Endothelial cell of umbilical vein (primary cell): ENCODE results near the gene ZSCAN25. TPM values are rescaled to one million over a fixed set of nuclear protein-coding genes. Genes with fewer than 3 reads are reported as not detected.

Experiments used
- BruUV-seq: library from RNA; stranded (reverse); fragments of 400-500 nt; replicated peaks from 2 replicates; lab custom pipeline; 2021; lab: Mats Ljungman, UMichigan
- CTCF ChIA-PET: fragments of 300-600, 350-600 bp; sonication (Branson Sonifier 250); formaldehyde crosslinking; loops from one replicate; lab custom pipeline; 2021; ENCODE audit warnings: antibody characterized with exemption, inconsistent platforms; lab: Charles Lee
- POLR2A ChIA-PET: fragments of 300-600, 350-600 bp; sonication (Branson Sonifier 250); formaldehyde crosslinking; loops from one replicate; lab custom pipeline; 2021; ENCODE audit warnings: antibody characterized with exemption, inconsistent platforms; lab: Charles Lee
- DNase-seq: peaks from one replicate; pipeline ENCODE4 v3.0.0-alpha.2; 2011; ENCODE audit warnings: low read depth, low spot score
- FAIRE-seq: peaks from 2 replicates; lab custom pipeline; 2011; peaks lifted over from hg19 to GRCh38; lab: Jason Lieb, UNC
- H2AFZ ChIP-seq: 2 replicates; pipeline ENCODE4 v1.6.0; 2012; ENCODE audit warnings: low read depth, low read length, control low read depth, inconsistent platforms
- H3K27ac ChIP-seq: 2 replicates; pipeline ENCODE4 v1.5.1; 2011; ENCODE audit warnings: low read depth, mild to moderate bottlenecking, control low read depth, low read length, moderate library complexity; ENCODE audit not compliant: insufficient read depth
- H3K27me3 ChIP-seq, 2 experiments: 2 replicates each; pipeline versions ENCODE4 v1.6.0 to v1.6.1; 2011; ENCODE audit warnings: low read length in 2 of 2, mixed read lengths in 1 of 2; ENCODE audit not compliant: control insufficient read depth in 2 of 2, insufficient read depth in 2 of 2
- H3K36me3 ChIP-seq, 2 experiments: 2 replicates in 1 of 2; 3 replicates in 1 of 2; pipeline ENCODE4 v1.5.1; 2011; ENCODE audit warnings: low read length in 2 of 2, mild to moderate bottlenecking in 1 of 2, moderate library complexity in 1 of 2; ENCODE audit not compliant: control insufficient read depth in 2 of 2, insufficient read depth in 2 of 2; ENCODE audit errors: extremely low read depth in 1 of 2
- H3K4me1 ChIP-seq: 3 replicates; pipeline ENCODE4 v1.5.1; 2011; ENCODE audit warnings: mild to moderate bottlenecking, low read length; ENCODE audit not compliant: control insufficient read depth, insufficient read depth; ENCODE audit errors: extremely low read depth
- H3K4me2 ChIP-seq: 2 replicates; pipeline ENCODE4 v1.6.1; 2011; ENCODE audit warnings: low read length, control low read depth, mixed read lengths; ENCODE audit not compliant: insufficient read depth
- H3K4me3 ChIP-seq, 3 experiments: fragments of 200-600 bp in 1 of 3; sonication (generic), shearing (Covaris generic) in 1 of 3; replicated peaks in 1 of 3; 2 replicates each; pipeline ENCODE4 v1.5.1; 2011 to 2016; ENCODE audit warnings: control low read depth in 3 of 3, low read length in 3 of 3, mild to moderate bottlenecking in 2 of 3, inconsistent platforms in 1 of 3, low read depth in 1 of 3, moderate library complexity in 1 of 3; ENCODE audit not compliant: insufficient read depth in 1 of 3
- H3K79me2 ChIP-seq: 2 replicates; pipeline ENCODE4 v1.6.0; 2012; ENCODE audit warnings: low read length, inconsistent platforms; ENCODE audit not compliant: control insufficient read depth, insufficient read depth
- H3K9ac ChIP-seq: replicated peaks from 2 replicates; pipeline ENCODE3; 2011; ENCODE audit warnings: low read length, control low read depth; ENCODE audit not compliant: insufficient read depth; ENCODE audit errors: extremely low read depth
- H3K9me1 ChIP-seq: replicated peaks from 3 replicates; pipeline ENCODE4 v1.6.0; 2011; ENCODE audit warnings: mild to moderate bottlenecking, low read length; ENCODE audit not compliant: control insufficient read depth, insufficient read depth; ENCODE audit errors: extremely low read depth
- H3K9me3 ChIP-seq: replicated peaks from 2 replicates; pipeline ENCODE4 v1.5.1; 2012; ENCODE audit warnings: low read length, inconsistent platforms; ENCODE audit not compliant: control insufficient read depth, insufficient read depth
- H4K20me1 ChIP-seq: replicated peaks from 2 replicates; pipeline ENCODE3; 2011; ENCODE audit warnings: mild to moderate bottlenecking, low read length; ENCODE audit not compliant: control insufficient read depth, insufficient read depth; ENCODE audit errors: extremely low read depth
- CTCF ChIP-seq, 2 donors: IDR thresholded peaks; 1 replicate in 1 of 2; 2 replicates in 1 of 2; pipeline ENCODE4 v1.5.1; 2011; ENCODE audit warnings: low read length in 2 of 2, mild to moderate bottlenecking in 2 of 2, moderate library complexity in 2 of 2, control low read depth in 1 of 2, inconsistent platforms in 1 of 2, low read depth in 1 of 2; ENCODE audit not compliant: insufficient read depth in 1 of 2; ENCODE audit errors: extremely low read depth in 1 of 2
- GATA2 ChIP-seq: IDR thresholded peaks from 2 replicates; pipeline ENCODE4 v1.7.0; 2011; ENCODE audit warnings: low read depth, mild to moderate bottlenecking, moderate library complexity, mixed read lengths, low read length; ENCODE audit not compliant: insufficient read length, insufficient read depth
- JUN ChIP-seq: IDR thresholded peaks from 2 replicates; pipeline ENCODE4 v1.6.1; 2011; ENCODE audit warnings: borderline replicate concordance, low read depth; ENCODE audit not compliant: insufficient read length, insufficient read depth
- MAX ChIP-seq: IDR thresholded peaks from 2 replicates; pipeline ENCODE4 v1.6.1; 2011; ENCODE audit not compliant: insufficient read depth, insufficient read length
- MYC ChIP-seq: IDR thresholded peaks from one replicate; pipeline ENCODE4 v1.6.1; 2011; ENCODE audit warnings: mild to moderate bottlenecking, low read depth, low read length
- POLR2A ChIP-seq: IDR thresholded peaks from 2 replicates; pipeline ENCODE4 v1.6.1; 2012; ENCODE audit warnings: low read depth, mild to moderate bottlenecking, control low read depth, low read length
- dilution Hi-C: fragments of 300-500 bp; cut with MboI; formaldehyde crosslinking; loops from one replicate; pipeline ENCODE4 v1.15.0; 2019; ENCODE audit warnings: low sequenced_read_pairs; ENCODE audit not compliant: extremely low pct_ligation_motif_present
- intact Hi-C: fragments of 100-400 bp; cut with micrococcal nuclease; formaldehyde crosslinking; loops from one replicate; pipeline ENCODE4 v1.10.0; 2022
- polyA plus RNA-seq, 4 experiments: library from polyadenylated mRNA; depleted of rRNA in 3 of 4; stranded (reverse) in 3 of 4; unstranded in 1 of 4; fragments of >200 nt; gene quantifications; 2 replicates each; pipeline versions ENCODE4 v1.2.1 to v1.2.3, GENCODE V29; 2011 to 2012; ENCODE audit warnings: missing spikeins in 1 of 4
- total RNA-seq: library from RNA; stranded (reverse); gene quantifications from 2 replicates; pipeline ENCODE4 v1.2.3, GENCODE V29; 2021

The ZSCAN25 gene
- total and polyA plus RNA-seq, 2 donors (not counting 3 experiments of a cell fraction or from before 2014, with no cell fraction given): 8.9 to 13.8 TPM

- Histone ChIP-seq H3K4me1 (peaks cover 6% of the 10 kb centered on the region), H3K9me3 (no peaks in the 10 kb centered on the region), H4K20me1 (no peaks in the 10 kb centered on the region), H3K27me3 (no peaks in the 10 kb centered on the region), H3K27ac (no peak overlapping the region), H3K4me3 (no peak overlapping the region), H3K36me3 (peaks cover 0 to 2% of the 10 kb centered on the region in 2 experiments), H3K9me1 (no peaks in the 10 kb centered on the region), H3K4me2 (no peak overlapping the region), H3K9ac (no peak overlapping the region), H2AFZ (no peak overlapping the region), H3K79me2 (no peaks in the 10 kb centered on the region)
- BruUV-seq: no TSS peak
- FAIRE-seq: no peak
- POLR2A ChIA-PET: no interaction called here
- intact Hi-C loops (no loop called here), dilution Hi-C loops (no loop called here)
- CTCF ChIA-PET: interaction anchor here (0.8 kb wide), 1 partner anchor 50 kb away, joined by 3 read pairs; no protein-coding TSS in a partner anchor
- no peak for TF ChIP-seq MYC
- no peak for TF ChIP-seq GATA2
- no peak for TF ChIP-seq JUN
- TF ChIP-seq POLR2A: no peak
- no peak for TF ChIP-seq MAX
- TF ChIP-seq CTCF (IDR thresholded peaks at IDR 0.05; ENCODE audit: extremely low read depth in 1 of 2, insufficient read depth in 1 of 2, low read depth in 1 of 2, low read length in 2 of 2): no peak
- DNase-seq: no peak
Observed at GRCh38 chr7:99576251-99576650, 40.5 kb upstream of the ZSCAN25 start.
